Fibroblast of lung (primary cell): ENCODE measurements around the gene CACNB4. TPM values are rescaled to one million over a fixed set of nuclear protein-coding genes. Genes with fewer than 3 reads are reported as not detected.
"Not testable (repeated sequence)": the region's sequence is repeated elsewhere in the genome, so short reads cannot be mapped to it uniquely, and the experiment has no call there.

Experiments
- DNase-seq, 2 donors: peaks; one replicate each; pipeline versions ENCODE4 v3.0.0 to v3.0.0-alpha.2; 2010; ENCODE audit warnings: low read depth in 2 of 2
- H2AFZ ChIP-seq: 2 replicates; pipeline ENCODE4 v1.5.1; 2012; ENCODE audit warnings: low read length, control low read depth, inconsistent platforms
- H3K27ac ChIP-seq: 2 replicates; pipeline ENCODE4 v1.5.1; 2011; ENCODE audit warnings: low read length, control low read depth; ENCODE audit not compliant: insufficient read depth
- H3K27me3 ChIP-seq: 2 replicates; pipeline ENCODE4 v1.5.1; 2011; ENCODE audit warnings: mild to moderate bottlenecking, low read length; ENCODE audit not compliant: control insufficient read depth, insufficient read depth
- H3K36me3 ChIP-seq: 2 replicates; pipeline ENCODE4 v1.5.1; 2011; ENCODE audit warnings: low read length; ENCODE audit not compliant: control insufficient read depth, insufficient read depth
- H3K4me1 ChIP-seq: 2 replicates; pipeline ENCODE4 v1.5.1; 2011; ENCODE audit warnings: low read length; ENCODE audit not compliant: control insufficient read depth, insufficient read depth; ENCODE audit errors: extremely low read depth
- H3K4me2 ChIP-seq: 2 replicates; pipeline ENCODE4 v1.5.1; 2011; ENCODE audit warnings: low read length, control low read depth; ENCODE audit not compliant: insufficient read depth; ENCODE audit errors: extremely low read depth
- H3K4me3 ChIP-seq, 4 experiments: fragments of 200-600 bp in 1 of 4; sonication (generic) in 1 of 4; replicated peaks in 1 of 4; 2 replicates each; pipeline ENCODE4 v1.5.1; 2011 to 2016; ENCODE audit warnings: low read length in 4 of 4, low read depth in 3 of 4, mild to moderate bottlenecking in 3 of 4, control low read depth in 2 of 4, inconsistent platforms in 1 of 4, mixed read lengths in 1 of 4; ENCODE audit not compliant: insufficient read depth in 1 of 4; ENCODE audit errors: control extremely low read depth in 1 of 4
- H3K79me2 ChIP-seq: 2 replicates; pipeline ENCODE4 v1.5.1; 2012; ENCODE audit warnings: mild to moderate bottlenecking, low read length, inconsistent platforms; ENCODE audit not compliant: control insufficient read depth, insufficient read depth
- H3K9ac ChIP-seq: 2 replicates; pipeline ENCODE4 v1.5.1; 2011; ENCODE audit warnings: mild to moderate bottlenecking, low read length, control low read depth; ENCODE audit not compliant: insufficient read depth
- H3K9me3 ChIP-seq: 2 replicates; pipeline ENCODE4 v1.5.1; 2012; ENCODE audit warnings: low read depth, low read length; ENCODE audit not compliant: control insufficient read depth, insufficient read depth
- H4K20me1 ChIP-seq: 2 replicates; pipeline ENCODE4 v1.5.1; 2011; ENCODE audit warnings: low read length; ENCODE audit not compliant: control insufficient read depth, insufficient read depth; ENCODE audit errors: extremely low read depth
- EZH2 ChIP-seq: IDR thresholded peaks from 2 replicates; pipeline ENCODE4 v1.5.1; 2012; ENCODE audit warnings: low read length, control low read depth, mild to moderate bottlenecking; ENCODE audit errors: missing control alignments
- polyA plus RNA-seq, 2 donors: library from polyadenylated mRNA; depleted of rRNA in 1 of 2; stranded (reverse) in 1 of 2; unstranded in 1 of 2; fragments of >200 nt; gene quantifications; 2 replicates each; pipeline ENCODE4 v1.2.1, GENCODE V29; 2011 to 2012; ENCODE audit warnings: missing spikeins in 1 of 2
- total RNA-seq: library from RNA; depleted of rRNA; stranded (reverse); fragments of >200 nt; gene quantifications from 2 replicates; pipeline ENCODE4 v1.2.1, GENCODE V29; 2014
- TF ChIP-seq, protein P1 (sequence below), 2 donors: IDR thresholded peaks in 1 of 2; conservative IDR thresholded peaks in 1 of 2; 1 replicate in 1 of 2; 2 replicates in 1 of 2; pipeline ENCODE4 v1.5.1; 2011 to 2012; ENCODE audit warnings: low read length in 2 of 2, control low read depth in 1 of 2, inconsistent platforms in 1 of 2, low read depth in 1 of 2, mild to moderate bottlenecking in 1 of 2

Gene CACNB4
- total and polyA plus RNA-seq, 2 donors (not counting 1 experiment from before 2014, with no cell fraction given) = 0.66 to 2.5 TPM

DNA sequence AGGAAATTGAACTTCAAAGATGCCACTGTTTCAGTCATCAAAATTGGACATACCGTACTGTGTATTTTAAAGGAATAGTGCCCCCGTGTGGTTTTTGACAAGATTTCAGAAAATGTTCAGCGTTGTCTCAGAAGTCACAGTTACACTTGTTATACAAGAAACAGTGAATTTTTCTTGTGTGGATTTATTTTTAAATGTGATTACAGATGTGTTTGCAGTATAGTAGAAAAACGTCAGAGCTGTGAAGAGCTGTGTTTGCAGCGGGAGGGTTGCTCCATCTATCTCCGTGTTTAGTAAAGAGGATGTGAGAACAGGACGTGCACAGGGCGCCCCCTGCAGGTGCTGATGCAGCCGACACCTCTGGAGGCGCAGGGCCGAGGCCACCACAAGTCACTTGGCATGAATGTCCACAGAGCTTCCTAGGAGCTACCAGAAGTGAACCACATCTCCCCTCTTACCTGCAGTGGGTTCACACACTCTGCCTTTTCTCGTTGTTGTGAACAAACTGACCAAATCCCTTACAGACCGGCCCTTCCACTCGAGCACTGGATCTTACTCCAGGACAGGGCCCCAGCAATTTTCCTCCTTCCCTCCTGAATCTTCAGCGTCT is 73.1 kb downstream of the CACNB4 start:
- H3K79me2 ChIP-seq = no peaks in the 10 kb centered on the region
- no peaks in the 10 kb centered on the region for H3K27me3 ChIP-seq
- TF ChIP-seq EZH2 = no peak
- TF ChIP-seq, protein P1, sequence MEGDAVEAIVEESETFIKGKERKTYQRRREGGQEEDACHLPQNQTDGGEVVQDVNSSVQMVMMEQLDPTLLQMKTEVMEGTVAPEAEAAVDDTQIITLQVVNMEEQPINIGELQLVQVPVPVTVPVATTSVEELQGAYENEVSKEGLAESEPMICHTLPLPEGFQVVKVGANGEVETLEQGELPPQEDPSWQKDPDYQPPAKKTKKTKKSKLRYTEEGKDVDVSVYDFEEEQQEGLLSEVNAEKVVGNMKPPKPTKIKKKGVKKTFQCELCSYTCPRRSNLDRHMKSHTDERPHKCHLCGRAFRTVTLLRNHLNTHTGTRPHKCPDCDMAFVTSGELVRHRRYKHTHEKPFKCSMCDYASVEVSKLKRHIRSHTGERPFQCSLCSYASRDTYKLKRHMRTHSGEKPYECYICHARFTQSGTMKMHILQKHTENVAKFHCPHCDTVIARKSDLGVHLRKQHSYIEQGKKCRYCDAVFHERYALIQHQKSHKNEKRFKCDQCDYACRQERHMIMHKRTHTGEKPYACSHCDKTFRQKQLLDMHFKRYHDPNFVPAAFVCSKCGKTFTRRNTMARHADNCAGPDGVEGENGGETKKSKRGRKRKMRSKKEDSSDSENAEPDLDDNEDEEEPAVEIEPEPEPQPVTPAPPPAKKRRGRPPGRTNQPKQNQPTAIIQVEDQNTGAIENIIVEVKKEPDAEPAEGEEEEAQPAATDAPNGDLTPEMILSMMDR (conservative IDR thresholded peaks at IDR 0.05 in 1 of 2, IDR thresholded peaks at IDR 0.05 in 1 of 2; ENCODE audit: low read depth in 1 of 2, low read length in 2 of 2) = peak; percentile 90 to 98
- no peaks in the 10 kb centered on the region for H3K36me3 ChIP-seq
- no peaks in the 10 kb centered on the region for H3K9me3 ChIP-seq
- peak overlapping the region; percentile 35 for H2AFZ ChIP-seq
- H3K9ac ChIP-seq = no peak overlapping the region
- peak overlapping the region; percentile 77 for H3K4me2 ChIP-seq
- H3K4me1 ChIP-seq = peaks cover 3% of the 10 kb centered on the region
- H3K27ac ChIP-seq = no peak overlapping the region
- H3K4me3 ChIP-seq = peak overlapping the region in 2 of 4 experiments; percentile 38 to 59
- DNase-seq = peak; percentile 57 to 74
- H4K20me1 ChIP-seq = no peaks in the 10 kb centered on the region

GRCh38 chr2:152024477-152024876 is 74.4 kb downstream of the CACNB4 start:
- Histone ChIP-seq H3K4me2 (no peak overlapping the region), H4K20me1 (no peaks in the 10 kb centered on the region), H3K9me3 (no peaks in the 10 kb centered on the region), H3K4me3 (no peak overlapping the region), H3K79me2 (no peaks in the 10 kb centered on the region), H3K27ac (no peak overlapping the region), H3K4me1 (peaks cover 3% of the 10 kb centered on the region), H3K27me3 (no peaks in the 10 kb centered on the region), H2AFZ (no peak overlapping the region), H3K9ac (no peak overlapping the region), H3K36me3 (no peaks in the 10 kb centered on the region)
- TF ChIP-seq EZH2 = no peak
- TF ChIP-seq, protein P1 (conservative IDR thresholded peaks at IDR 0.05 in 1 of 2, IDR thresholded peaks at IDR 0.05 in 1 of 2; ENCODE audit: low read depth in 1 of 2, low read length in 2 of 2) = no peak
- DNase-seq = no peak

DNA sequence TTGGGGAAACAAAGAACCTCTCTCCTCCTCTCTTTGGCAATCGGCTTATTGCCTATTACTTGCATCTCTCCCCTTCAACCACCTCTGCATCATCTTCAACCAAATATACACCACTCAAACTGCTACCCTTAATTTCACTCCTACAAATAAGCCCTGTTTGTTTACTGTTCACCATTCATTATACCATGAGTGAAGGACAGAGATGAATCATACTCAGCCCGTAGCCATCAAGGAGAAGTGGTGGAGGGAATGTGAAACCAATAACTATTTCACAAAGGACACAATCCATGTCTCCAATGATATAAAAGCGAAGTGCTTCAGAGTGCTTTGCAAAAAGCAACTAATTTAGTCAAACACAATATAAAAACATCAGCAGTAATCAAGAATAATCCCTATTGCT is 76.8 kb downstream of the CACNB4 start:
- Histone ChIP-seq H3K27ac (no peak overlapping the region), H3K4me2 (no peak overlapping the region), H3K27me3 (no peaks in the 10 kb centered on the region), H2AFZ (no peak overlapping the region), H3K4me1 (no peaks in the 10 kb centered on the region), H3K79me2 (no peaks in the 10 kb centered on the region), H3K36me3 (no peaks in the 10 kb centered on the region), H3K4me3 (no peak overlapping the region), H3K9ac (no peak overlapping the region), H4K20me1 (no peaks in the 10 kb centered on the region), H3K9me3 (no peaks in the 10 kb centered on the region)
- TF ChIP-seq, protein P1 (conservative IDR thresholded peaks at IDR 0.05 in 1 of 2, IDR thresholded peaks at IDR 0.05 in 1 of 2; ENCODE audit: low read depth in 1 of 2, low read length in 2 of 2) = no peak
- TF ChIP-seq EZH2 = no peak
- no peak for DNase-seq

DNA sequence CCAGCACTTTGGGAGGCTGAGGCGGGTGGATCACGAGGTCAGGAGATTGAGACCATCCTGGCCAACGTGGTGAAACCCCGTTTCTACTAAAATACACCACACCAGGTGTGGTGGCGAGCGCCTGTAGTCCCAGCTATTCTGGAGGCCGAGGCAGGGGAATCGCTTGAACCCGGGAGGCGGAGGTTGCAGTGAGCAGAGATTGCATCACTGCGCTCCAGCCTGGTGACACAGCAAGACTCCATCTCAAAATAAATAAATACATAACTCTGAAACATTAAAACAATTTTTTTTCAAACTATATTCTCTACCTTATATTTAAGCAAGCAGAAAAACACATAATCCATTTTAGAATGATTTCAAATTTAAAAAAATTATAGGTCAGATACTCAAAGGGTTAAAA is 77.8 kb downstream of the CACNB4 start:
- H2AFZ ChIP-seq, DNase-seq, H3K4me2 ChIP-seq, H3K27ac ChIP-seq, H3K4me1 ChIP-seq, H4K20me1 ChIP-seq, H3K36me3 ChIP-seq, H3K9ac ChIP-seq, H3K79me2 ChIP-seq, H3K9me3 ChIP-seq, H3K4me3 ChIP-seq, H3K27me3 ChIP-seq: not testable (repeated sequence)
